SK-N-SH treated with all-trans-retinoic acid at 6 μM for 48 hours (cell line): ENCODE measurements around the gene C17orf100.

Experiments used
- ATAC-seq: fragments of 200-7000 bp; cut with Tn5 transposase; 3 replicates; pipeline ENCODE4 v1.9.1; 2020; ENCODE audit warnings: mild to moderate bottlenecking, moderate library complexity
- ARNTL ChIP-seq: fragments of 450-650 bp; formaldehyde crosslinking; IDR thresholded peaks from 2 replicates; pipeline ENCODE4 v1.5.0; 2020; ENCODE audit warnings: low read depth, mild to moderate bottlenecking, moderate library complexity, borderline replicate concordance
- BACH2 ChIP-seq: fragments of 250-450 bp; sonication (Bioruptor Pico); IDR thresholded peaks from 2 replicates; pipeline ENCODE4 v1.9.0; 2021; ENCODE audit warnings: mild to moderate bottlenecking, borderline replicate concordance
- CREB5 ChIP-seq: fragments of 250-450 bp; sonication (Bioruptor Pico); IDR thresholded peaks from 2 replicates; pipeline ENCODE4 v1.5.1; 2020; ENCODE audit warnings: low read depth, mild to moderate bottlenecking, moderate library complexity
- CSDC2 ChIP-seq: fragments of 250-450 bp; sonication (Bioruptor Pico); IDR thresholded peaks from 2 replicates; pipeline ENCODE4 v1.5.0; 2020; ENCODE audit warnings: mild to moderate bottlenecking, moderate library complexity
- ESRRG ChIP-seq: fragments of 250-450 bp; sonication (Bioruptor Pico); IDR thresholded peaks from 2 replicates; pipeline ENCODE4 v1.6.1; 2021; ENCODE audit warnings: mild to moderate bottlenecking
- GLIS3 ChIP-seq: fragments of 250-450 bp; sonication (Bioruptor Pico); IDR thresholded peaks from 2 replicates; pipeline ENCODE4 v1.5.0; 2020; ENCODE audit warnings: mild to moderate bottlenecking, moderate library complexity
- PPARA ChIP-seq: fragments of 250-450 bp; sonication (Bioruptor Pico); IDR thresholded peaks from 2 replicates; pipeline ENCODE4 v1.5.0; 2020; ENCODE audit warnings: mild to moderate bottlenecking, borderline replicate concordance
- RARB ChIP-seq: fragments of 250-450 bp; sonication (Bioruptor Pico); IDR thresholded peaks from 2 replicates; pipeline ENCODE4 v1.8.0; 2021; ENCODE audit warnings: mild to moderate bottlenecking, moderate library complexity
- SNAI2 ChIP-seq: fragments of 250-450 bp; sonication (Bioruptor Pico); IDR thresholded peaks from 2 replicates; pipeline ENCODE4 v1.5.0; 2020; ENCODE audit warnings: mild to moderate bottlenecking, moderate library complexity
- TCF4 ChIP-seq: fragments of 250-450 bp; sonication (Bioruptor Pico); IDR thresholded peaks from 2 replicates; pipeline ENCODE4 v1.8.0; 2021; ENCODE audit warnings: mild to moderate bottlenecking, moderate library complexity, borderline replicate concordance
- TOX ChIP-seq: fragments of 250-450 bp; sonication (Bioruptor Pico); IDR thresholded peaks from 2 replicates; pipeline ENCODE4 v1.8.0; 2021; ENCODE audit warnings: mild to moderate bottlenecking, moderate library complexity, borderline replicate concordance
- ZC3H10 ChIP-seq: fragments of 250-450 bp; sonication (Bioruptor Pico); IDR thresholded peaks from 2 replicates; pipeline ENCODE4 v1.5.1; 2021; ENCODE audit warnings: mild to moderate bottlenecking, moderate library complexity
- ZFP3 ChIP-seq: fragments of 250-450 bp; sonication (Bioruptor Pico); IDR thresholded peaks from 2 replicates; pipeline ENCODE4 v1.5.0; 2020; ENCODE audit warnings: mild to moderate bottlenecking, moderate library complexity
- ZFP30 ChIP-seq: fragments of 450-650 bp; formaldehyde crosslinking; IDR thresholded peaks from 2 replicates; pipeline ENCODE4 v1.5.0; 2022; ENCODE audit warnings: mild to moderate bottlenecking, moderate library complexity
- ZNF565 ChIP-seq: fragments of 450-650 bp; formaldehyde crosslinking; conservative IDR thresholded peaks from 2 replicates; pipeline ENCODE4 v1.5.0; 2020; ENCODE audit warnings: low read depth, mild to moderate bottlenecking, moderate library complexity
- ZNF8 ChIP-seq: fragments of 450-650 bp; formaldehyde crosslinking; IDR thresholded peaks from 2 replicates; pipeline ENCODE4 v1.5.0; 2020; ENCODE audit warnings: mild to moderate bottlenecking, moderate library complexity
- TF ChIP-seq, protein P1 (sequence below): fragments of 250-450 bp; sonication (Bioruptor Pico); IDR thresholded peaks from 2 replicates; pipeline ENCODE4 v1.8.0; 2021; ENCODE audit warnings: low read depth, mild to moderate bottlenecking, moderate library complexity, borderline replicate concordance
- TF ChIP-seq, protein P2 (sequence below): fragments of 250-450 bp; sonication (Bioruptor Pico); IDR thresholded peaks from 2 replicates; pipeline ENCODE4 v1.5.0; 2020; ENCODE audit warnings: mild to moderate bottlenecking, moderate library complexity

C17orf100 gene

GRCh38 chr17:6684881-6685767 lies 33.6 kb downstream of the C17orf100 start:
- TF ChIP-seq PPARA (CRISPR knock-in tag) (no peak), ESRRG (CRISPR knock-in tag) (no peak), RARB (CRISPR knock-in tag) (no peak), GLIS3 (CRISPR knock-in tag) (no peak), ZNF565 (CRISPR knock-in tag) (no peak), CREB5 (CRISPR knock-in tag) (no peak), ZNF8 (CRISPR knock-in tag) (no peak), ARNTL (no peak), TCF4 (no peak), SNAI2 (CRISPR knock-in tag) (no peak)
- TF ChIP-seq, protein P1, sequence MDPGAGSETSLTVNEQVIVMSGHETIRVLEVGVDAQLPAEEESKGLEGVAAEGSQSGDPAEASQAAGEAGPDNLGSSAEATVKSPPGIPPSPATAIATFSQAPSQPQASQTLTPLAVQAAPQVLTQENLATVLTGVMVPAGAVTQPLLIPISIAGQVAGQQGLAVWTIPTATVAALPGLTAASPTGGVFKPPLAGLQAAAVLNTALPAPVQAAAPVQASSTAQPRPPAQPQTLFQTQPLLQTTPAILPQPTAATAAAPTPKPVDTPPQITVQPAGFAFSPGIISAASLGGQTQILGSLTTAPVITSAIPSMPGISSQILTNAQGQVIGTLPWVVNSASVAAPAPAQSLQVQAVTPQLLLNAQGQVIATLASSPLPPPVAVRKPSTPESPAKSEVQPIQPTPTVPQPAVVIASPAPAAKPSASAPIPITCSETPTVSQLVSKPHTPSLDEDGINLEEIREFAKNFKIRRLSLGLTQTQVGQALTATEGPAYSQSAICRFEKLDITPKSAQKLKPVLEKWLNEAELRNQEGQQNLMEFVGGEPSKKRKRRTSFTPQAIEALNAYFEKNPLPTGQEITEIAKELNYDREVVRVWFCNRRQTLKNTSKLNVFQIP (CRISPR knock-in tag): no peak
- TF ChIP-seq, all 23 proteins: peak for 0
- ATAC-seq: no peak

DNA sequence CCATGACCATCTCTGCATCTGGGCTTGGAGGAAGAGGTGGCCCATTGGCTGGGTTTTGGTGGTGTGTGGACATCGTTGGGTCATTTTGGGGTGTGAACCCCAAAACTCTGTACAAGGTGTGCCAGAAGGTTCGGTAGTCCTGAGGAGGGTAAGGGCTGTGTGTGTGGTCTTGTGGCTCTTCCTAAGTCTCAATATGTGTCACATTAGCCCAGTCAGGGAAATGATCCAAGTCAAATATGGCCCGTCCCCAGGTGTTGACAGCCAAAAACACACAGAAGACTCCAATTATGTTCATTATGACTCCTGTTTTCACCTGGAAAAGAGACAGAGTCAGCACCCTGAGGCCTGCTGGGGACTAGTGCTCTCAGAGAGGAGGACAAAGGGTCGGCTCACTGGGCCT lies 34.5 kb downstream of the C17orf100 start:
- no peak for TF ChIP-seq CREB5 (CRISPR knock-in tag)
- TF ChIP-seq ZFP30 (CRISPR knock-in tag): no peak
- TF ChIP-seq, protein P1 (CRISPR knock-in tag): no peak
- TF ChIP-seq ESRRG (CRISPR knock-in tag): no peak
- no peak for TF ChIP-seq ZNF8 (CRISPR knock-in tag)
- no peak for TF ChIP-seq TCF4
- no peak for TF ChIP-seq ZC3H10 (CRISPR knock-in tag)
- TF ChIP-seq PPARA (CRISPR knock-in tag): no peak
- TF ChIP-seq ARNTL: no peak
- no peak for ATAC-seq

GRCh38 chr17:6688944-6689343 lies 37.4 kb downstream of the C17orf100 start:
- ATAC-seq: no peak
- TF ChIP-seq CSDC2 (CRISPR knock-in tag): no peak
- TF ChIP-seq ZFP3 (CRISPR knock-in tag): no peak
- no peak for TF ChIP-seq TCF4
- TF ChIP-seq TOX (CRISPR knock-in tag): no peak
- TF ChIP-seq ESRRG (CRISPR knock-in tag): no peak
- TF ChIP-seq RARB (CRISPR knock-in tag): no peak
- TF ChIP-seq, protein P2, sequence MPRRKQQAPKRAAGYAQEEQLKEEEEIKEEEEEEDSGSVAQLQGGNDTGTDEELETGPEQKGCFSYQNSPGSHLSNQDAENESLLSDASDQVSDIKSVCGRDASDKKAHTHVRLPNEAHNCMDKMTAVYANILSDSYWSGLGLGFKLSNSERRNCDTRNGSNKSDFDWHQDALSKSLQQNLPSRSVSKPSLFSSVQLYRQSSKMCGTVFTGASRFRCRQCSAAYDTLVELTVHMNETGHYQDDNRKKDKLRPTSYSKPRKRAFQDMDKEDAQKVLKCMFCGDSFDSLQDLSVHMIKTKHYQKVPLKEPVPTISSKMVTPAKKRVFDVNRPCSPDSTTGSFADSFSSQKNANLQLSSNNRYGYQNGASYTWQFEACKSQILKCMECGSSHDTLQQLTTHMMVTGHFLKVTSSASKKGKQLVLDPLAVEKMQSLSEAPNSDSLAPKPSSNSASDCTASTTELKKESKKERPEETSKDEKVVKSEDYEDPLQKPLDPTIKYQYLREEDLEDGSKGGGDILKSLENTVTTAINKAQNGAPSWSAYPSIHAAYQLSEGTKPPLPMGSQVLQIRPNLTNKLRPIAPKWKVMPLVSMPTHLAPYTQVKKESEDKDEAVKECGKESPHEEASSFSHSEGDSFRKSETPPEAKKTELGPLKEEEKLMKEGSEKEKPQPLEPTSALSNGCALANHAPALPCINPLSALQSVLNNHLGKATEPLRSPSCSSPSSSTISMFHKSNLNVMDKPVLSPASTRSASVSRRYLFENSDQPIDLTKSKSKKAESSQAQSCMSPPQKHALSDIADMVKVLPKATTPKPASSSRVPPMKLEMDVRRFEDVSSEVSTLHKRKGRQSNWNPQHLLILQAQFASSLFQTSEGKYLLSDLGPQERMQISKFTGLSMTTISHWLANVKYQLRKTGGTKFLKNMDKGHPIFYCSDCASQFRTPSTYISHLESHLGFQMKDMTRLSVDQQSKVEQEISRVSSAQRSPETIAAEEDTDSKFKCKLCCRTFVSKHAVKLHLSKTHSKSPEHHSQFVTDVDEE: no peak
- TF ChIP-seq SNAI2 (CRISPR knock-in tag): no peak
- no peak for TF ChIP-seq ZNF8 (CRISPR knock-in tag)

GRCh38 chr17:6690641-6691040 lies 39.1 kb downstream of the C17orf100 start:
- TF ChIP-seq BACH2 (CRISPR knock-in tag): no peak
- ATAC-seq: no peak
